B cell (primary cell): ENCODE results near the gene LSP1. TPM values are rescaled to one million over a fixed set of nuclear protein-coding genes. Genes with fewer than 3 reads are reported as not detected.

ENCODE experiments used
- ATAC-seq: fragments of 200-7000 bp; cut with Tn5 transposase; one replicate; pipeline ENCODE4 v1.10.0; 2021; ENCODE audit warnings: low read depth, mild to moderate bottlenecking, moderate number of reproducible peaks, moderate library complexity
- CTCF ChIA-PET: fragments of 350-600 bp; sonication (Branson Sonifier 250); formaldehyde crosslinking; loops from one replicate; lab custom pipeline; 2021; ENCODE audit warnings: antibody characterized with exemption, inconsistent platforms; lab: Charles Lee
- POLR2A ChIA-PET: fragments of 350-600 bp; sonication (Branson Sonifier 250); formaldehyde crosslinking; loops from one replicate; lab custom pipeline; 2021; ENCODE audit warnings: antibody characterized with exemption; lab: Charles Lee
- DNase-seq: peaks from one replicate; pipeline ENCODE4 v3.0.0; 2013
- H2AFZ ChIP-seq: 2 replicates; pipeline ENCODE4 v1.6.1; 2012; ENCODE audit warnings: mild to moderate bottlenecking, low read depth, low read length; ENCODE audit not compliant: insufficient read depth, poor library complexity, severe bottlenecking
- H3K27ac ChIP-seq, 2 donors: 1 replicate in 1 of 2; 2 replicates in 1 of 2; pipeline ENCODE4 v1.5.1; 2012 to 2013; ENCODE audit warnings: low read length in 2 of 2, mild to moderate bottlenecking in 2 of 2, moderate library complexity in 1 of 2
- H3K27me3 ChIP-seq, 4 experiments: fragments of 200-600 bp in 1 of 4; sonication (generic) in 1 of 4; replicated peaks in 1 of 4; 1 replicate in 2 of 4; 2 replicates in 2 of 4; pipeline versions ENCODE4 v1.6.1 to v1.7.0; 2013 to 2016; ENCODE audit warnings: low read length in 3 of 4, mild to moderate bottlenecking in 2 of 4, mixed read lengths in 1 of 4, moderate library complexity in 1 of 4; ENCODE audit not compliant: insufficient read depth in 4 of 4, control insufficient read depth in 3 of 4; ENCODE audit errors: control extremely low read depth in 1 of 4
- H3K36me3 ChIP-seq, 2 experiments: replicated peaks in 1 of 2; 1 replicate in 1 of 2; 2 replicates in 1 of 2; pipeline versions ENCODE4 v1.6.1 to v1.7.1; 2013; ENCODE audit warnings: low read length in 1 of 2; ENCODE audit not compliant: insufficient read depth in 2 of 2, control insufficient read depth in 1 of 2; ENCODE audit errors: control extremely low read depth in 1 of 2, extremely low read depth in 1 of 2
- H3K4me1 ChIP-seq, 2 donors: fragments of 200-600 bp in 1 of 2; sonication (generic) in 1 of 2; 1 replicate in 1 of 2; 2 replicates in 1 of 2; pipeline versions ENCODE4 v1.5.1 to v1.6.1; 2013 to 2017; ENCODE audit warnings: low read length in 2 of 2; ENCODE audit not compliant: control insufficient read depth in 2 of 2, insufficient read depth in 2 of 2
- H3K4me2 ChIP-seq: replicated peaks from 2 replicates; pipeline ENCODE3; 2012; ENCODE audit warnings: mild to moderate bottlenecking, low read depth, low read length; ENCODE audit not compliant: poor library complexity, severe bottlenecking
- H3K4me3 ChIP-seq, 5 experiments: fragments of 200-600 bp in 1 of 5; sonication (generic) in 1 of 5; 1 replicate in 3 of 5; 2 replicates in 2 of 5; pipeline versions ENCODE4 v1.5.1 to v1.7.0; 2011 to 2016; ENCODE audit warnings: low read length in 4 of 5, mild to moderate bottlenecking in 4 of 5, low read depth in 2 of 5, control low read depth in 1 of 5, moderate library complexity in 1 of 5; ENCODE audit not compliant: insufficient read depth in 1 of 5; ENCODE audit errors: control extremely low read depth in 1 of 5, extremely low read depth in 1 of 5
- H3K79me2 ChIP-seq: fragments of 200-600 bp; sonication (generic); one replicate; pipeline ENCODE4 v1.6.0; 2016; ENCODE audit warnings: low read length; ENCODE audit not compliant: control insufficient read depth, insufficient read depth
- H3K9ac ChIP-seq: fragments of 200-600 bp; sonication (generic); 2 replicates; pipeline ENCODE4 v1.6.1; 2017; ENCODE audit warnings: mild to moderate bottlenecking, low read length, moderate library complexity
- H3K9me3 ChIP-seq, 3 donors: one replicate each; pipeline versions ENCODE4 v1.6.1 to v1.7.1; 2013; ENCODE audit warnings: low read length in 2 of 3; ENCODE audit not compliant: control insufficient read depth in 2 of 3, insufficient read depth in 1 of 3; ENCODE audit errors: control extremely low read depth in 1 of 3
- H4K20me1 ChIP-seq: 2 replicates; pipeline ENCODE4 v1.6.0; 2012; ENCODE audit warnings: mild to moderate bottlenecking, low read length; ENCODE audit not compliant: insufficient read depth, control insufficient read depth, poor library complexity, severe bottlenecking
- H3K27ac Mint-ChIP-seq: one replicate; pipeline ENCODE4 v1.8.0; 2021; ENCODE audit warnings: mixed read lengths
- H3K27me3 Mint-ChIP-seq: one replicate; pipeline ENCODE4 v1.8.0; 2021; ENCODE audit warnings: mixed read lengths
- H3K4me1 Mint-ChIP-seq: one replicate; pipeline ENCODE4 v1.8.0; 2021; ENCODE audit warnings: mixed read lengths
- H3K4me3 Mint-ChIP-seq: one replicate; pipeline ENCODE4 v1.8.0; 2021; ENCODE audit warnings: mixed read lengths
- H3K9me3 Mint-ChIP-seq: one replicate; pipeline ENCODE4 v1.8.0; 2022; ENCODE audit warnings: mixed read lengths; ENCODE audit not compliant: insufficient read depth
- CTCF ChIP-seq: fragments of 200-600 bp; IDR thresholded peaks from one replicate; pipeline ENCODE4 v1.8.0; 2022; ENCODE audit warnings: antibody characterized with exemption, mild to moderate bottlenecking
- EZH2 ChIP-seq: IDR thresholded peaks from 2 replicates; pipeline ENCODE4 v1.6.1; 2012; ENCODE audit warnings: borderline replicate concordance, low read depth, mild to moderate bottlenecking, moderate library complexity, low read length; ENCODE audit not compliant: insufficient read depth, poor library complexity, severe bottlenecking
- WGBS: methylation state at CpG from one replicate; pipeline ENCODE4 v1.1.5; 2013; ENCODE audit warnings: missing lambda C conversion rate; ENCODE audit not compliant: insufficient coverage; 5-methylcytosine and 5-hydroxymethylcytosine counted together
- intact Hi-C: fragments of 100-400 bp; cut with micrococcal nuclease; formaldehyde crosslinking; loops from one replicate; pipeline ENCODE4 v1.10.0; 2022
- polyA plus RNA-seq: library from polyadenylated mRNA; depleted of rRNA; stranded (reverse); fragments of >200 nt; gene quantifications from 2 replicates; pipeline ENCODE4 v1.2.3, GENCODE V29; 2012
- total RNA-seq, 2 donors: library from RNA; stranded (reverse); fragments of 120-200 nt in 1 of 2; gene quantifications; 1 replicate in 1 of 2; 2 replicates in 1 of 2; pipeline versions ENCODE4 v1.2.3 to v1.2.4, GENCODE V29; 2013 to 2022

Gene LSP1
- total and polyA plus RNA-seq, 2 donors (not counting 1 experiment from before 2014, with no cell fraction given), result 249 to 446 TPM

DNA sequence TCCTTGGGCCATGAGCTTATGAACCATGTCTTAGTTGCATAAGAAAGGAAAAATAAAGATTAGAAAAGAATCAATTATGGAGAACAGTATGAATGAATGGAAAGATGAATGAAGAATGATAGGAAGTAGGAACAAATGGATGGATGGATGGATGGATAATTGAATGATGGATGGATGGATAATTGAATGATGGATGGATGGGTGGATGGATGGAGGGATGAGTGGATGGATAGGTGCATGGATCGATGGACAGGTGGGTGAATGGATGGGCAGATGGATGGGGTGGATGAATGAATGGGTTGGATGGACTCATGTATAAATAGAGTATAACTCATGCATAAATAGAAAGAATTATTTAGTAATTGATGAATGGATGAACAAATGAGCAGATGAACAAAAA is 7.2 kb downstream of the LSP1 start:
- Histone ChIP-seq H4K20me1 (peaks cover 100% of the 10 kb centered on the region), H3K27me3 (no peaks in the 10 kb centered on the region), H3K36me3 (peaks cover 0 to 77% of the 10 kb centered on the region in 2 experiments), H3K79me2 (peaks cover 100% of the 10 kb centered on the region), H3K27ac (no peak overlapping the region), H3K4me2 (no peak overlapping the region), H3K4me1 (peaks cover 38 to 77% of the 10 kb centered on the region in 2 donors), H3K9me3 (no peaks in the 10 kb centered on the region), H2AFZ (no peak overlapping the region), H3K9ac (no peak overlapping the region), H3K4me3 (no peak overlapping the region)
- peaks cover 31% of the 10 kb centered on the region for H3K4me1 Mint-ChIP-seq
- POLR2A ChIA-PET, result no interaction called here
- intact Hi-C loops, result no loop called here
- TF ChIP-seq EZH2 (no peak), CTCF (no peak)
- CTCF ChIA-PET, result interaction anchor here (2.0 kb wide), 1 partner anchor 22 kb away, joined by 6 read pairs; no protein-coding TSS in a partner anchor
- no peak overlapping the region for H3K27ac Mint-ChIP-seq
- no CpG with 5 or more reads among the region's 1 CpG for WGBS
- ATAC-seq, result no peak
- H3K4me3 Mint-ChIP-seq, result no peak overlapping the region
- H3K27me3 Mint-ChIP-seq, result no peaks in the 10 kb centered on the region
- DNase-seq, result no peak
- H3K9me3 Mint-ChIP-seq, result no peaks in the 10 kb centered on the region

DNA sequence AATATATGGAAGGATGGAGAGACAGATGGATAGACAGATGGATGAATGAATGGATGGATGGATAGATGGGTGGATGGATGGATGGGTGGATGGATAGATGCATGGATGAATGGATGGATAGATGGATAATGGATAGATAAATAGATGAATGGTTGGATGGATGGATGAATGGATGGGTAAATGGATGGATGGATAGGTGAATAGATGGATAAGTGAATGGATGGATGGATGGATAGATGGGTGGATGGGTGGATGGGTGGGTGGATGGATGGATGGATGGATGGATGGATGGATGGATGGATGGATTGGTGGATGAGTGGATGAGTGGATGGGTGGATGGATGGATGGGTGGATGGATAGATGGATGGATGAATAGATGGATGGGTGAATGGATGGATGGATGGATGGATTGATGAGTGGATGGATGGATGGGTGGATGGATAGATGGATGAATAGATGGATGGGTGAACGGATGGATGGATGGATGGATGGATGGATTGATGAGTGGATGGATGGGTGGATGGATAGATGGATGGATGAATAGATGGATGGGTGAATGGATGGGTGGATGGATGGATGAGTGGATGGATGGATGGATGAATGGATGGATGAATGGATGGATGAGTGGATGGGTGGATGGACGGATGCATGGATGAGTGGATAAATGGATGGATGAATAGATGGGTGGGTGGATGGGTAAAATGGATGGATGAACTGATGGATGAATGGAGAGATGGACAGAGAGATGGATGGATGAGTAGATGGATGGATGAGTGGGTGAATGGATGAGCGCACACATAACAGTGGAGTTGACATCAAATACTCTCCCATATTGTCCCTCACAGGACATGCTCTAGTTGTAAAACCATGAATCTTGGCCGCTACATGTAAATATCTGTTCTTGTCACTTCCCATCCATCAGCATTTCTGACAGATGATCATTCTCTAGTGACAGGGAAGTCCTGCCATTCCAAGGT is 8.8 kb downstream of the LSP1 start:
- Histone ChIP-seq H3K79me2 (peaks cover 100% of the 10 kb centered on the region), H3K27me3 (no peaks in the 10 kb centered on the region), H3K4me3 (no peak overlapping the region), H4K20me1 (peaks cover 100% of the 10 kb centered on the region), H3K36me3 (peaks cover 0 to 74% of the 10 kb centered on the region in 2 experiments), H3K4me1 (peaks cover 21 to 64% of the 10 kb centered on the region in 2 donors), H3K9ac (no peak overlapping the region), H3K27ac (no peak overlapping the region), H3K9me3 (no peaks in the 10 kb centered on the region), H2AFZ (no peak overlapping the region), H3K4me2 (no peak overlapping the region)
- H3K27ac Mint-ChIP-seq, result no peak overlapping the region
- ATAC-seq (no peak), DNase-seq (no peak)
- TF ChIP-seq CTCF (no peak), EZH2 (no peak)
- ChIA-PET CTCF (no interaction called here), POLR2A (no interaction called here)
- H3K4me1 Mint-ChIP-seq, result peaks cover 32% of the 10 kb centered on the region
- H3K9me3 Mint-ChIP-seq, result no peaks in the 10 kb centered on the region
- H3K4me3 Mint-ChIP-seq, result no peak overlapping the region
- WGBS, result 98% methylated on average over 3 of the region's 4 CpGs
- intact Hi-C loops, result no loop called here
- no peaks in the 10 kb centered on the region for H3K27me3 Mint-ChIP-seq
